GM10266 (cell line): ENCODE measurements around the gene NLGN3.

Source experiments
- DNase-seq: peaks from one replicate; pipeline ENCODE4 v3.0.0; 2012; ENCODE audit errors: extremely low spot score
- CTCF ChIP-seq: IDR thresholded peaks from 2 replicates; pipeline ENCODE4 v1.5.1; 2012; ENCODE audit warnings: mild to moderate bottlenecking, low read depth; ENCODE audit not compliant: control insufficient read depth, insufficient read depth; ENCODE audit errors: missing control alignments

NLGN3 gene

DNA sequence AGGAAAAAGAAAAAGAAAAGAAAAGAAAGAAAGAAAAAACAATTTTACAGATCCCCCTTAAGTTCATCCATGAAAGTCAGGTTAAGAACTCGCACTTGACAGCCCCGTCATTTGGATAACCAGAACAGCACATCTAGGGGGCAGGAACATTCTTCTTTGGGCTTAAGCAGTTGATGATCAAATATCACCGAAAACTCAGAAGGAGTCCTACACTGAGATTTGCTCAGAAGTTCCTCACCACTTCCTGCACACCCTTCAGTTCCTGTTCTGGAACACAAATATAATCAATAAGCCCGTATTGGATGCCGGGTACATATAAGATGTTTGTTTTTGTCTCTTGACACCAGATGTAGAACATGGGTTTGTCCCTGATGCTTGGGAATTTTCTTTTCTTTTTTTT, 14.7 kb downstream of the NLGN3 start:
- no peak for DNase-seq
- no peak for TF ChIP-seq CTCF

DNA sequence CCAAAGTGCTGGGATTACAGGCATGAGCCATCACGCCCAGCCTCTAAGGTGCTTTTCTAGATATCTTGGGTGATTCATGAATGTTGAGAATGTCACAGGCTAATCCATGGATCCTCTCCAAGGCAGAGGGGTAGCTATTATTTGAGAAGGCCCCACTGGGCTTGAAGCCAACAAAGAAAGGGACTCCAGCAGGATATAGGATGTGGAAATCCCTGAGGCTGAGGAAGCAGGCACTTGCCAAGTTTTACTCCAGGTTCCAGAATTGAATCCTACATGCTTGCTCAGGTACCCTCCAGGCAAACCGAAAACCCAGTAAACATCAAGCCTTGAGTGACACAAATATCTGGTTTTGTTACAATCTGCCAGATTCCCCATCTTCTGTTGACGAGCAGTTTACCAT, 15.8 kb downstream of the NLGN3 start:
- DNase-seq: no peak
- TF ChIP-seq CTCF: no peak

DNA sequence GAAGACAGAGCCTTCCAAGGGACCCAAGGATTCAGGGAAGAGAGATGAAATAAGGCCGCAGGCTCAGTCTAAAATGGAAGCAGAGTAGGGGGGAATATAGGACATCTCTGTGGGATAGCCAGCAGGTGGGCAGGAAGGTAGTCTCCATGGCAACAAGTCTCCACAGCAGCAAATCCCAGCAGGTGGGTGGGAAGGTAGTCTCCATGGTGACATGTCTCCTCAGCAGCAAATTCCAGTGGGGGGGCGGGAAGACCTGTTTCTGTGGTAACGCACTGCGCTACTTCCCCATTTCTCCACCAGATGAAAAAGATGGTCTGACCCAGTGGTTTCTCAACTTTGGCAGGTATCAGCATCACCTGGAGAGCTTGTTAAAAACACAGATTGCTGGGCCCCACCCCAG, 18.3 kb downstream of the NLGN3 start:
- no peak for DNase-seq
- no peak for TF ChIP-seq CTCF

GRCh38 chrX:71164071-71164470, 19.4 kb downstream of the NLGN3 start:
- TF ChIP-seq CTCF: no peak
- no peak for DNase-seq

DNA sequence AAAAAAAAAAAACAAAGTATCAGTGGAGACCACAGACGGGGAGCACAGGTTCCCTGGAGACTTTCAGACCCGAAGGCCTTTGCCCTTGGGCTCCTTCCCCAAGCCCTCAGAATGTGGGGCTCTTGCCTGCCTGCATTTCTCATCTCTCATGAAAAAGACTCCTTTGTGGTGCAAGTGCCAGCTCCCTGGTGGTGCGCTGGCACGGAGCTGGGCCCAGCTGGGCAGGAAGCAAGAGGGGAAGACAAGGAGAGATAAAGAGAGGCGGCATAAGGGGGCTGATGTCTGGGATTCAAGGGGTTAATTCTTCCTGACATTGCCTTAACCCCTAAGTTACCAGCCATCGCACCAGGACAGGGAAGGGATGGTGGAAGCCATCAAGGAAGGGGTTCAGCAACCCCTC, 21.8 kb downstream of the NLGN3 start:
- DNase-seq: no peak
- TF ChIP-seq CTCF: no peak

DNA sequence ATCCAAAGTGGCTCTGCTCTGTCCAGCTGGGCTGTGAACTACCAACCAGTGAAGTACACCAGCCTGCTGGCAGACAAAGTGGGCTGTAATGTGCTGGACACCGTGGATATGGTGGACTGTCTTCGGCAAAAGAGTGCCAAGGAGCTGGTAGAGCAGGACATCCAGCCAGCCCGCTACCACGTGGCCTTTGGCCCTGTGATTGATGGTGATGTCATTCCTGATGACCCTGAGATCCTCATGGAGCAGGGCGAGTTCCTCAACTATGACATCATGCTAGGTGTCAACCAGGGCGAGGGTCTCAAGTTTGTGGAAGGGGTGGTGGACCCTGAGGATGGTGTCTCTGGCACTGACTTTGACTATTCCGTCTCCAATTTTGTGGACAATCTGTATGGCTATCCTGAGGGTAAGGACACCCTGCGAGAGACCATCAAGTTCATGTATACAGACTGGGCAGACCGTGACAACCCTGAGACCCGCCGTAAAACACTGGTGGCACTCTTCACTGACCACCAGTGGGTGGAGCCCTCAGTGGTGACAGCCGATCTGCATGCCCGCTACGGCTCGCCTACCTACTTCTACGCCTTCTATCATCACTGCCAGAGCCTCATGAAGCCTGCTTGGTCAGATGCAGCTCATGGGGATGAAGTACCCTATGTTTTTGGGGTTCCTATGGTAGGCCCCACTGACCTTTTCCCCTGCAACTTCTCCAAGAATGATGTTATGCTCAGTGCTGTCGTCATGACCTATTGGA, 22.6 kb downstream of the NLGN3 start:
- TF ChIP-seq CTCF: no peak
- DNase-seq: no peak

- TF ChIP-seq CTCF: no peak
- DNase-seq: no peak
Measured at GRCh38 chrX:71168134-71168533, 23.5 kb downstream of the NLGN3 start.
